Activated T-cell treated with anti-CD3 and anti-CD28 coated beads for 4 hours (primary cell): Measurements from ENCODE around the gene TSACC.

Source experiments
- DNase-seq: peaks from one replicate; pipeline ENCODE4 v3.0.0-alpha.2; 2020

Gene TSACC

GRCh38 chr1:156394835-156395461 lies 56.6 kb downstream of the TSACC start:
- no peak for DNase-seq
